ENCODE results near the gene HBP1. TPM values are rescaled to one million over a fixed set of nuclear protein-coding genes. Genes with fewer than 3 reads are reported as not detected.

The HBP1 gene
- total and polyA plus RNA-seq, 2 donors (not counting 1 experiment from before 2014, with no cell fraction given), result 47.2 to 127 TPM

GRCh38 chr7:107173691-107174406 lies 5.0 kb downstream of the HBP1 start:
- H3K9ac ChIP-seq (ENCODE audit: low read length), result no peak overlapping the region
- peak overlapping the region; percentile 55 for H3K4me2 ChIP-seq (replicated peaks; ENCODE audit: low read depth, low read length, poor library complexity, severe bottlenecking)
- WGBS (ENCODE audit: insufficient coverage), result 82% methylated on average over 3 of the region's 4 CpGs
- intact Hi-C loops (cut with micrococcal nuclease), result no loop called here
- Mint-ChIP-seq H3K27ac (no peak overlapping the region), H3K4me3 (peak overlapping the region; percentile 23), H3K4me1 (peaks cover 60% of the 10 kb centered on the region), H3K27me3 (no peaks in the 10 kb centered on the region), H3K9me3 (ENCODE audit: insufficient read depth) (no peaks in the 10 kb centered on the region)
- H3K27me3 ChIP-seq (replicated peaks in 1 of 4; ENCODE audit: control extremely low read depth in 1 of 4, control insufficient read depth in 3 of 4, insufficient read depth in 4 of 4, low read length in 3 of 4), result no peaks in the 10 kb centered on the region
- ChIA-PET CTCF (interaction anchor here (0.9 to 1.5 kb wide), 5 partner anchors 19 to 381 kb away, joined by 3 to 5 read pairs (median 3); no protein-coding TSS in a partner anchor), POLR2A (interaction anchor here (0.5 kb wide), 2 partner anchors 17 to 146 kb away, joined by 3 to 6 read pairs; no protein-coding TSS in a partner anchor)
- no peak for ATAC-seq (ENCODE audit: low read depth)
- DNase-seq, result no peak
- peaks cover 89% of the 10 kb centered on the region for H4K20me1 ChIP-seq (ENCODE audit: control insufficient read depth, insufficient read depth, low read length, poor library complexity, severe bottlenecking)
- no peak overlapping the region for H3K4me3 ChIP-seq (ENCODE audit: control extremely low read depth in 1 of 5, extremely low read depth in 1 of 5, insufficient read depth in 1 of 5, low read depth in 2 of 5, low read length in 4 of 5)
- peaks cover 29 to 49% of the 10 kb centered on the region in 2 donors for H3K4me1 ChIP-seq (ENCODE audit: control insufficient read depth in 2 of 2, insufficient read depth in 2 of 2, low read length in 2 of 2)
- H3K79me2 ChIP-seq (ENCODE audit: control insufficient read depth, insufficient read depth, low read length), result peaks cover 98% of the 10 kb centered on the region
- no peaks in the 10 kb centered on the region for H3K9me3 ChIP-seq (ENCODE audit: control extremely low read depth in 1 of 3, control insufficient read depth in 2 of 3, insufficient read depth in 1 of 3, low read length in 2 of 3)
- H3K36me3 ChIP-seq (replicated peaks in 1 of 2; ENCODE audit: control extremely low read depth in 1 of 2, control insufficient read depth in 1 of 2, extremely low read depth in 1 of 2, insufficient read depth in 2 of 2, low read length in 1 of 2), result peaks cover 6 to 11% of the 10 kb centered on the region in 2 experiments
- no peak overlapping the region for H3K27ac ChIP-seq (ENCODE audit: low read length in 2 of 2)
- H2AFZ ChIP-seq (ENCODE audit: insufficient read depth, low read depth, low read length, poor library complexity, severe bottlenecking), result no peak overlapping the region
- TF ChIP-seq EZH2 (IDR thresholded peaks at IDR 0.05; ENCODE audit: borderline replicate concordance, insufficient read depth, low read depth, low read length, poor library complexity, severe bottlenecking) (no peak), CTCF (IDR thresholded peaks at IDR 0.05) (no peak)

Data from B cell (primary cell).